GM23338 (cell line): ENCODE results near the gene SCML1. TPM values are rescaled to one million over a fixed set of nuclear protein-coding genes. Genes with fewer than 3 reads are reported as not detected.

Experiments
- ATAC-seq: fragments of 200-7000 bp; cut with Tn5 transposase; 3 replicates; pipeline ENCODE4 v1.9.1; 2020
- DNase-seq: peaks from one replicate; pipeline ENCODE4 v3.0.0-alpha.2; 2015; ENCODE audit warnings: low spot score
- H2AFZ ChIP-seq: fragments of 200-600 bp; sonication (generic); 2 replicates; pipeline ENCODE4 v1.8.0; 2016; ENCODE audit warnings: antibody characterized with exemption, mild to moderate bottlenecking, moderate library complexity
- H3F3A ChIP-seq: fragments of 200-600 bp; sonication (generic); replicated peaks from 2 replicates; pipeline ENCODE4 v1.8.0; 2017; ENCODE audit warnings: antibody characterized with exemption, mixed run types, low read depth
- H3K27ac ChIP-seq: fragments of 200-600 bp; sonication (generic); 2 replicates; pipeline ENCODE4 v1.6.1; 2016; ENCODE audit warnings: low read depth
- H3K27me3 ChIP-seq: fragments of 200-600 bp; sonication (generic); 2 replicates; pipeline ENCODE4 v1.8.0; 2016; ENCODE audit warnings: mild to moderate bottlenecking, mixed run types, moderate library complexity; ENCODE audit not compliant: insufficient read depth
- H3K36me3 ChIP-seq: fragments of 200-600 bp; sonication (generic); 2 replicates; pipeline ENCODE4 v1.8.0; 2016; ENCODE audit warnings: mild to moderate bottlenecking; ENCODE audit not compliant: insufficient read depth
- H3K4me1 ChIP-seq: fragments of 200-600 bp; sonication (generic); 2 replicates; pipeline ENCODE4 v1.8.0; 2016; ENCODE audit warnings: mild to moderate bottlenecking, moderate library complexity; ENCODE audit not compliant: insufficient read depth
- H3K4me2 ChIP-seq: fragments of 200-600 bp; sonication (generic); 2 replicates; pipeline ENCODE4 v1.7.1; 2017; ENCODE audit warnings: mixed run types
- H3K4me3 ChIP-seq: fragments of 200-600 bp; sonication (generic); 2 replicates; pipeline ENCODE4 v1.6.1; 2016; ENCODE audit warnings: mixed run types
- H3K79me2 ChIP-seq: fragments of 200-600 bp; sonication (generic); replicated peaks from 2 replicates; pipeline ENCODE4 v1.8.0; 2017; ENCODE audit warnings: mild to moderate bottlenecking; ENCODE audit not compliant: insufficient read depth
- H3K9me2 ChIP-seq: fragments of 200-600 bp; sonication (generic); 2 replicates; pipeline ENCODE4 v1.8.0; 2017; ENCODE audit not compliant: insufficient read depth
- H4K20me1 ChIP-seq: fragments of 200-600 bp; sonication (generic); replicated peaks from 2 replicates; pipeline ENCODE4 v1.8.0; 2017; ENCODE audit warnings: mild to moderate bottlenecking; ENCODE audit not compliant: insufficient read depth
- H3K27ac Mint-ChIP-seq: 2 replicates; pipeline ENCODE4 v1.8.0; 2020; ENCODE audit warnings: inconsistent platforms, mild to moderate bottlenecking, moderate library complexity, mixed read lengths
- H3K27me3 Mint-ChIP-seq: 3 replicates; pipeline ENCODE4 v1.8.0; 2022; ENCODE audit warnings: low read depth, mild to moderate bottlenecking, moderate library complexity, mixed read lengths, inconsistent platforms; ENCODE audit not compliant: insufficient read depth, poor library complexity
- H3K36me3 Mint-ChIP-seq: 3 replicates; pipeline ENCODE4 v1.8.0; 2021; ENCODE audit warnings: low read depth, mild to moderate bottlenecking, inconsistent platforms, moderate library complexity, mixed read lengths
- H3K4me1 Mint-ChIP-seq: 3 replicates; pipeline ENCODE4 v1.8.0; 2020; ENCODE audit warnings: mild to moderate bottlenecking, inconsistent platforms, mixed read lengths
- H3K4me3 Mint-ChIP-seq: 3 replicates; pipeline ENCODE4 v1.8.0; 2021; ENCODE audit warnings: moderate library complexity, mild to moderate bottlenecking, inconsistent platforms, mixed read lengths
- H3K9me3 Mint-ChIP-seq: 3 replicates; pipeline ENCODE4 v1.8.0; 2020; ENCODE audit warnings: moderate library complexity, mild to moderate bottlenecking, inconsistent platforms, mixed read lengths
- CTCF ChIP-seq, 2 experiments: fragments of 200-600 bp in 1 of 2; sonication (generic) in 1 of 2; conservative IDR thresholded peaks; 2 replicates each; pipeline versions ENCODE4 v1.5.1 to v1.6.1; 2016 to 2017; ENCODE audit warnings: antibody characterized with exemption in 2 of 2, low read depth in 2 of 2, mild to moderate bottlenecking in 2 of 2, moderate library complexity in 1 of 2
- EZH2phosphoT487 ChIP-seq: fragments of 200-600 bp; sonication (generic); IDR thresholded peaks from one replicate; pipeline ENCODE4 v1.8.1; 2018; ENCODE audit warnings: antibody characterized with exemption; ENCODE audit not compliant: unreplicated experiment
- POLR2AphosphoS5 ChIP-seq: IDR thresholded peaks from 2 replicates; pipeline ENCODE4 v1.6.1; 2016; ENCODE audit warnings: antibody characterized with exemption, low read depth
- ZNF462 ChIP-seq: fragments of 250-450 bp; sonication (Bioruptor Pico); IDR thresholded peaks from 2 replicates; pipeline ENCODE4 v1.5.0; 2020; ENCODE audit warnings: mild to moderate bottlenecking, moderate library complexity
- polyA plus RNA-seq: library from polyadenylated mRNA; unstranded; fragments of >200 nt; fragmentation: Nextera tagmentation; extraction: Ambion mirVana; gene quantifications from 2 replicates; pipeline ENCODE4 v1.2.1, GENCODE V29; 2016
- total RNA-seq: library from RNA; depleted of rRNA; stranded (reverse); fragments of >200 nt; shearing (Covaris generic); gene quantifications from 2 replicates; pipeline ENCODE4 v1.2.3, GENCODE V29; 2014

Gene SCML1
- total and polyA plus RNA-seq, 2 experiments from 2014 or later, result 5.4 to 6.4 TPM

GRCh38 chrX:17744896-17745523 lies 7.7 kb downstream of the SCML1 start:
- H3K27me3 Mint-ChIP-seq, result no peaks in the 10 kb centered on the region
- no peak overlapping the region for H2AFZ ChIP-seq
- H3K27ac Mint-ChIP-seq, result no peak overlapping the region
- no peak overlapping the region for H3K4me3 Mint-ChIP-seq
- DNase-seq (peak; percentile 6), ATAC-seq (no peak)
- no peak overlapping the region for H3K27ac ChIP-seq
- no peaks in the 10 kb centered on the region for H3K36me3 ChIP-seq
- H3K36me3 Mint-ChIP-seq, result no peaks in the 10 kb centered on the region
- no peaks in the 10 kb centered on the region for H3K4me1 Mint-ChIP-seq
- no peaks in the 10 kb centered on the region for H4K20me1 ChIP-seq
- no peaks in the 10 kb centered on the region for H3K79me2 ChIP-seq
- TF ChIP-seq CTCF (conservative IDR thresholded peaks at IDR 0.05; ENCODE audit: low read depth in 2 of 2) (peak in 1 of 2 experiments; percentile 56; a peak in 2 of 4 replicates), POLR2AphosphoS5 (no peak), EZH2phosphoT487 (no peak), ZNF462 (CRISPR knock-in tag) (no peak)
- H3K4me1 ChIP-seq, result no peaks in the 10 kb centered on the region
- H3K27me3 ChIP-seq, result no peaks in the 10 kb centered on the region
- no peaks in the 10 kb centered on the region for H3K9me2 ChIP-seq
- no peaks in the 10 kb centered on the region for H3K9me3 Mint-ChIP-seq
- H3K4me2 ChIP-seq, result no peak overlapping the region
- H3F3A ChIP-seq, result no peaks in the 10 kb centered on the region
- no peak overlapping the region for H3K4me3 ChIP-seq
